Endothelial cell of umbilical vein (primary cell): ENCODE measurements around the gene DPP6. TPM values are rescaled to one million over a fixed set of nuclear protein-coding genes. Genes with fewer than 3 reads are reported as not detected.

Experiments
- BruUV-seq: library from RNA; stranded (reverse); fragments of 400-500 nt; replicated peaks from 2 replicates; lab custom pipeline; 2021; lab: Mats Ljungman, UMichigan
- CTCF ChIA-PET: fragments of 300-600, 350-600 bp; sonication (Branson Sonifier 250); formaldehyde crosslinking; loops from one replicate; lab custom pipeline; 2021; ENCODE audit warnings: antibody characterized with exemption, inconsistent platforms; lab: Charles Lee
- POLR2A ChIA-PET: fragments of 300-600, 350-600 bp; sonication (Branson Sonifier 250); formaldehyde crosslinking; loops from one replicate; lab custom pipeline; 2021; ENCODE audit warnings: antibody characterized with exemption, inconsistent platforms; lab: Charles Lee
- DNase-seq: peaks from one replicate; pipeline ENCODE4 v3.0.0-alpha.2; 2011; ENCODE audit warnings: low read depth, low spot score
- FAIRE-seq: peaks from 2 replicates; lab custom pipeline; 2011; peaks lifted over from hg19 to GRCh38; lab: Jason Lieb, UNC
- H2AFZ ChIP-seq: 2 replicates; pipeline ENCODE4 v1.6.0; 2012; ENCODE audit warnings: low read depth, low read length, control low read depth, inconsistent platforms
- H3K27ac ChIP-seq: 2 replicates; pipeline ENCODE4 v1.5.1; 2011; ENCODE audit warnings: low read depth, mild to moderate bottlenecking, control low read depth, low read length, moderate library complexity; ENCODE audit not compliant: insufficient read depth
- H3K27me3 ChIP-seq, 2 experiments: 2 replicates each; pipeline versions ENCODE4 v1.6.0 to v1.6.1; 2011; ENCODE audit warnings: low read length in 2 of 2, mixed read lengths in 1 of 2; ENCODE audit not compliant: control insufficient read depth in 2 of 2, insufficient read depth in 2 of 2
- H3K36me3 ChIP-seq, 2 experiments: 2 replicates in 1 of 2; 3 replicates in 1 of 2; pipeline ENCODE4 v1.5.1; 2011; ENCODE audit warnings: low read length in 2 of 2, mild to moderate bottlenecking in 1 of 2, moderate library complexity in 1 of 2; ENCODE audit not compliant: control insufficient read depth in 2 of 2, insufficient read depth in 2 of 2; ENCODE audit errors: extremely low read depth in 1 of 2
- H3K4me1 ChIP-seq: 3 replicates; pipeline ENCODE4 v1.5.1; 2011; ENCODE audit warnings: mild to moderate bottlenecking, low read length; ENCODE audit not compliant: control insufficient read depth, insufficient read depth; ENCODE audit errors: extremely low read depth
- H3K4me2 ChIP-seq: 2 replicates; pipeline ENCODE4 v1.6.1; 2011; ENCODE audit warnings: low read length, control low read depth, mixed read lengths; ENCODE audit not compliant: insufficient read depth
- H3K4me3 ChIP-seq, 3 experiments: fragments of 200-600 bp in 1 of 3; sonication (generic), shearing (Covaris generic) in 1 of 3; replicated peaks in 1 of 3; 2 replicates each; pipeline ENCODE4 v1.5.1; 2011 to 2016; ENCODE audit warnings: control low read depth in 3 of 3, low read length in 3 of 3, mild to moderate bottlenecking in 2 of 3, inconsistent platforms in 1 of 3, low read depth in 1 of 3, moderate library complexity in 1 of 3; ENCODE audit not compliant: insufficient read depth in 1 of 3
- H3K79me2 ChIP-seq: 2 replicates; pipeline ENCODE4 v1.6.0; 2012; ENCODE audit warnings: low read length, inconsistent platforms; ENCODE audit not compliant: control insufficient read depth, insufficient read depth
- H3K9ac ChIP-seq: replicated peaks from 2 replicates; pipeline ENCODE3; 2011; ENCODE audit warnings: low read length, control low read depth; ENCODE audit not compliant: insufficient read depth; ENCODE audit errors: extremely low read depth
- H3K9me1 ChIP-seq: replicated peaks from 3 replicates; pipeline ENCODE4 v1.6.0; 2011; ENCODE audit warnings: mild to moderate bottlenecking, low read length; ENCODE audit not compliant: control insufficient read depth, insufficient read depth; ENCODE audit errors: extremely low read depth
- H3K9me3 ChIP-seq: replicated peaks from 2 replicates; pipeline ENCODE4 v1.5.1; 2012; ENCODE audit warnings: low read length, inconsistent platforms; ENCODE audit not compliant: control insufficient read depth, insufficient read depth
- H4K20me1 ChIP-seq: replicated peaks from 2 replicates; pipeline ENCODE3; 2011; ENCODE audit warnings: mild to moderate bottlenecking, low read length; ENCODE audit not compliant: control insufficient read depth, insufficient read depth; ENCODE audit errors: extremely low read depth
- EZH2 ChIP-seq: IDR thresholded peaks from 2 replicates; pipeline ENCODE4 v1.6.1; 2012; ENCODE audit warnings: borderline replicate concordance, low read depth, mild to moderate bottlenecking, moderate library complexity, low read length, inconsistent platforms; ENCODE audit not compliant: severe bottlenecking
- FOS ChIP-seq: IDR thresholded peaks from 2 replicates; pipeline ENCODE4 v1.6.1; 2011; ENCODE audit warnings: mild to moderate bottlenecking, low read length, moderate library complexity, borderline replicate concordance; ENCODE audit not compliant: insufficient read depth
- GATA2 ChIP-seq: IDR thresholded peaks from 2 replicates; pipeline ENCODE4 v1.7.0; 2011; ENCODE audit warnings: low read depth, mild to moderate bottlenecking, moderate library complexity, mixed read lengths, low read length; ENCODE audit not compliant: insufficient read length, insufficient read depth
- JUN ChIP-seq: IDR thresholded peaks from 2 replicates; pipeline ENCODE4 v1.6.1; 2011; ENCODE audit warnings: borderline replicate concordance, low read depth; ENCODE audit not compliant: insufficient read length, insufficient read depth
- MYC ChIP-seq: IDR thresholded peaks from one replicate; pipeline ENCODE4 v1.6.1; 2011; ENCODE audit warnings: mild to moderate bottlenecking, low read depth, low read length
- POLR2A ChIP-seq: IDR thresholded peaks from 2 replicates; pipeline ENCODE4 v1.6.1; 2012; ENCODE audit warnings: low read depth, mild to moderate bottlenecking, control low read depth, low read length
- POLR2AphosphoS5 ChIP-seq: IDR thresholded peaks from 2 replicates; pipeline ENCODE4 v1.6.1; 2012; ENCODE audit warnings: low read depth, mild to moderate bottlenecking, control low read depth, low read length, moderate library complexity; ENCODE audit not compliant: insufficient read depth
- dilution Hi-C: fragments of 300-500 bp; cut with MboI; formaldehyde crosslinking; loops from one replicate; pipeline ENCODE4 v1.15.0; 2019; ENCODE audit warnings: low sequenced_read_pairs; ENCODE audit not compliant: extremely low pct_ligation_motif_present
- intact Hi-C: fragments of 100-400 bp; cut with micrococcal nuclease; formaldehyde crosslinking; loops from one replicate; pipeline ENCODE4 v1.10.0; 2022
- polyA plus RNA-seq, 4 experiments: library from polyadenylated mRNA; depleted of rRNA in 3 of 4; stranded (reverse) in 3 of 4; unstranded in 1 of 4; fragments of >200 nt; gene quantifications; 2 replicates each; pipeline versions ENCODE4 v1.2.1 to v1.2.3, GENCODE V29; 2011 to 2012; ENCODE audit warnings: missing spikeins in 1 of 4
- total RNA-seq: library from RNA; stranded (reverse); gene quantifications from 2 replicates; pipeline ENCODE4 v1.2.3, GENCODE V29; 2021
- TF ChIP-seq, protein P1 (sequence below), 2 donors: IDR thresholded peaks; 1 replicate in 1 of 2; 2 replicates in 1 of 2; pipeline ENCODE4 v1.5.1; 2011; ENCODE audit warnings: low read length in 2 of 2, mild to moderate bottlenecking in 2 of 2, moderate library complexity in 2 of 2, control low read depth in 1 of 2, inconsistent platforms in 1 of 2, low read depth in 1 of 2; ENCODE audit not compliant: insufficient read depth in 1 of 2; ENCODE audit errors: extremely low read depth in 1 of 2
- TF ChIP-seq, protein P2 (sequence below): IDR thresholded peaks from 2 replicates; pipeline ENCODE4 v1.6.1; 2011; ENCODE audit not compliant: insufficient read depth, insufficient read length

Gene DPP6
- total and polyA plus RNA-seq, 2 donors (not counting 3 experiments of a cell fraction or from before 2014, with no cell fraction given) = not detected

DNA sequence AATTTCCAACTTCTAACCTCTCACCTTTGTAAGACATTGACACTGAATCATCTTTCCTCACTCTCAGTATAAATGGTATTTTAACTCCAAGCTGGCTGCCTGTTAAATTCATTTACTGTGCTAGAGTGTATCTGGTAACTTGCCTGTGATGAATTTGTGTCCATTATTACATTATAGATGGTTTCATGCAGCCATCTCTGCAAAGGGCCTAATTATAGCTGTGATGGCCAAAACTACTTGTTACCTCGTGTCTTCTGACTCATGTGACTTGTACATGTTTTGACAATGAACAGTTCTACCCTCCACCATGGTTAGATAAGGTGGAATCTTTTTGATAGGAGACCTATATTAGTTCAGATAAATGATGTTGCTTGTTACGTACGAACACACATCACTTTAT, 558.7 kb downstream of the DPP6 start:
- Histone ChIP-seq H3K9ac (no peak overlapping the region), H3K79me2 (no peaks in the 10 kb centered on the region), H2AFZ (no peak overlapping the region), H3K4me2 (no peak overlapping the region), H3K9me3 (peaks cover 2% of the 10 kb centered on the region), H3K4me3 (no peak overlapping the region), H3K27me3 (no peaks in the 10 kb centered on the region), H3K27ac (no peak overlapping the region), H3K9me1 (no peaks in the 10 kb centered on the region), H4K20me1 (no peaks in the 10 kb centered on the region), H3K4me1 (no peaks in the 10 kb centered on the region), H3K36me3 (no peaks in the 10 kb centered on the region)
- intact Hi-C loops = no loop called here
- no peak for DNase-seq
- TF ChIP-seq FOS (no peak), POLR2AphosphoS5 (no peak), EZH2 (no peak), POLR2A (no peak), GATA2 (no peak), MYC (no peak), JUN (no peak)
- TF ChIP-seq, protein P1, sequence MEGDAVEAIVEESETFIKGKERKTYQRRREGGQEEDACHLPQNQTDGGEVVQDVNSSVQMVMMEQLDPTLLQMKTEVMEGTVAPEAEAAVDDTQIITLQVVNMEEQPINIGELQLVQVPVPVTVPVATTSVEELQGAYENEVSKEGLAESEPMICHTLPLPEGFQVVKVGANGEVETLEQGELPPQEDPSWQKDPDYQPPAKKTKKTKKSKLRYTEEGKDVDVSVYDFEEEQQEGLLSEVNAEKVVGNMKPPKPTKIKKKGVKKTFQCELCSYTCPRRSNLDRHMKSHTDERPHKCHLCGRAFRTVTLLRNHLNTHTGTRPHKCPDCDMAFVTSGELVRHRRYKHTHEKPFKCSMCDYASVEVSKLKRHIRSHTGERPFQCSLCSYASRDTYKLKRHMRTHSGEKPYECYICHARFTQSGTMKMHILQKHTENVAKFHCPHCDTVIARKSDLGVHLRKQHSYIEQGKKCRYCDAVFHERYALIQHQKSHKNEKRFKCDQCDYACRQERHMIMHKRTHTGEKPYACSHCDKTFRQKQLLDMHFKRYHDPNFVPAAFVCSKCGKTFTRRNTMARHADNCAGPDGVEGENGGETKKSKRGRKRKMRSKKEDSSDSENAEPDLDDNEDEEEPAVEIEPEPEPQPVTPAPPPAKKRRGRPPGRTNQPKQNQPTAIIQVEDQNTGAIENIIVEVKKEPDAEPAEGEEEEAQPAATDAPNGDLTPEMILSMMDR (IDR thresholded peaks at IDR 0.05; ENCODE audit: extremely low read depth in 1 of 2, insufficient read depth in 1 of 2, low read depth in 1 of 2, low read length in 2 of 2) = no peak
- TF ChIP-seq, protein P2, sequence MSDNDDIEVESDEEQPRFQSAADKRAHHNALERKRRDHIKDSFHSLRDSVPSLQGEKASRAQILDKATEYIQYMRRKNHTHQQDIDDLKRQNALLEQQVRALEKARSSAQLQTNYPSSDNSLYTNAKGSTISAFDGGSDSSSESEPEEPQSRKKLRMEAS = no peak
- CTCF ChIA-PET = no interaction called here
- BruUV-seq = no TSS peak
- dilution Hi-C loops = no loop called here
- no peak for FAIRE-seq
- POLR2A ChIA-PET = no interaction called here
